Measurements from ENCODE around the gene DCTN5.

GRCh38 chr16:23699100-23699499 is 57.8 kb downstream of the DCTN5 start:
- TF ChIP-seq CTCF (IDR thresholded peaks at IDR 0.05; ENCODE audit: insufficient read depth, low read length, poor library complexity, severe bottlenecking), result no peak
- no peak for TF ChIP-seq EZH2phosphoT487 (conservative IDR thresholded peaks at IDR 0.05; ENCODE audit: low read length)
